ENCODE measurements around the gene ATP8A1. TPM values are rescaled to one million over a fixed set of nuclear protein-coding genes. Genes with fewer than 3 reads are reported as not detected.

ATP8A1 gene
- total and polyA plus RNA-seq, 8 donors = 4.8 to 15.3 (median 10.8) TPM

DNA sequence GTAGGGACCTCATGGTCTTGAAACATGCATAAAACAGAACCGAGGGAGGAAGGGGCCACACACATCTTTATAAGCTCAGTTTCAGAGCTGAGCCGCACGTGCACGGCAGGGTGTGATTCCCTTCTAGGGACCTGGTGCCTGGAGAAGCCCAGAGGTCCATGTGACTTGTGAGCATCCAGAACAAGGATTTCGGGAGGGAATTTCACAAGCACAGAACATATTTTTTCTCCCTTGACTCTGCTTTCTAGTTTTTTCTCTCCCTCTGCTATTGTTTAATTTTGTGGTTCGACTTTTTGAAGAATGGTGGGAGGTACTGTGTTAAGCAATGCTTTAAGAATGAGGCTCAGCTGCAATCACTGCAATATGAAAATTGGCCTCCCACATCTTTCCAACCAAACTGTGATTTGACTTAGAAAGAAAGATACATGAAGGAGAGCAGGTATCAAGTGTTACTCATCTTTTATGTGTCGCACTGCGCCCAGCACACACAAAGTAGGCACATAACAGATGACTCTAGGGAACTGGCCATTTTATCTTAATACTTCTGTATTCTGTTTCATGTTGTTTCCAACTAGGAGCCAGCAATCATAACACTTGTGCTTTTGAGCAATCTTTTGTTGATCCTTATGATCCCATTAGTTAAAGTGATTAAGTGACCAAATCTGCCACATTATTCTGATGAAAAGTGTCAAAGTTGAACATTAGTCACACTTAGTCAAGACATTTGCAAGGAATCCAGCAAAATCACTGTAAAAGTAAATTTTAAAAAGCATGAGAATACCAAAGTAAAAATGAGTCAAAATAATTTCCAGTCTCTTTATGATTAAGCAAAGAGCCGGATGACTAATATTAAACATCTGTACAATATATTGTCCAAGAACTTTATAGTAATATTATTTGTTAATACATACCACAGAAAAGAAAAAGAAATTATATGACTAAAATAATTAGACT is 173.2 kb downstream of the ATP8A1 start:
- no peak for DNase-seq
- Histone ChIP-seq H3K36me3 (no peaks in the 10 kb centered on the region), H3K27me3 (no peaks in the 10 kb centered on the region), H3K4me3 (no peak overlapping the region), H3K27ac (no peak overlapping the region), H3K4me1 (no peaks in the 10 kb centered on the region), H3K9me3 (no peaks in the 10 kb centered on the region)
- TF ChIP-seq CTCF (IDR thresholded peaks at IDR 0.05) = no peak
- ATAC-seq = peak in 1 of 4 donors; percentile 52
- 89 to 92% methylated on average over 9 of the region's 9 CpGs for WGBS, 2 donors
- FAIRE-seq = peak; percentile 9
- intact Hi-C loops (cut with DNase I) = no loop called here

GRCh38 chr4:42482516-42483327 is 174.2 kb downstream of the ATP8A1 start:
- ATAC-seq = peak in 1 of 4 donors; percentile 45
- H3K27me3 ChIP-seq = no peaks in the 10 kb centered on the region
- no peaks in the 10 kb centered on the region for H3K9me3 ChIP-seq
- H3K4me3 ChIP-seq = no peak overlapping the region
- H3K36me3 ChIP-seq = no peaks in the 10 kb centered on the region
- no peaks in the 10 kb centered on the region for H3K4me1 ChIP-seq
- H3K27ac ChIP-seq = no peak overlapping the region
- TF ChIP-seq CTCF (IDR thresholded peaks at IDR 0.05) = no peak
- 78 to 86% methylated on average over 5 of the region's 5 CpGs for WGBS, 2 donors
- intact Hi-C loops (cut with DNase I) = no loop called here
- FAIRE-seq = no peak
- no peak for DNase-seq

DNA sequence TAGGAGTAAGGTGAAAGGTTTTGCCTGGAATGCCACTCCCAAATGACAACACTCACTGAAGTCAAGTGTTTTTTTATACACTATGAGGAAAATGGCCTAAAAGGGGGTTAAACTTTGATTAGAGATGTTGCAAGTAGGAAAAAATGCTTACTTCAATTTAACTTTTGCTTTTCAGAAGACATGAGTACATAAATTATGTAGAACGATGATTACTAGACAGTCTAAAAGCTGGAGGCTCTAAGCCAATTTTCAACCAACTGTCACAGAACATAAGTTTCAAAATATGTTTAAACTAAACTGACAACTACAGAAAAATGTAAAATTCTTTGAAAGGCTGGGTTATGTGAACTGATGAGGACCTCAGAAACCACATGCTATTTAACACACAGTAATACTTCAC is 176.2 kb downstream of the ATP8A1 start:
- no peaks in the 10 kb centered on the region for H3K4me1 ChIP-seq
- no peak overlapping the region for H3K4me3 ChIP-seq
- H3K27ac ChIP-seq = no peak overlapping the region
- no peaks in the 10 kb centered on the region for H3K9me3 ChIP-seq
- no peak for FAIRE-seq
- intact Hi-C loops (cut with DNase I) = no loop called here
- WGBS, 2 donors = 83 to 93% methylated on average over 1 of the region's 1 CpG
- no peak for TF ChIP-seq CTCF (IDR thresholded peaks at IDR 0.05)
- no peaks in the 10 kb centered on the region for H3K27me3 ChIP-seq
- no peak for DNase-seq
- H3K36me3 ChIP-seq = no peaks in the 10 kb centered on the region
- ATAC-seq = no peak

- Histone ChIP-seq H3K36me3 (no peaks in the 10 kb centered on the region), H3K4me3 (no peak overlapping the region), H3K9me3 (no peaks in the 10 kb centered on the region), H3K27ac (no peak overlapping the region), H3K27me3 (no peaks in the 10 kb centered on the region), H3K4me1 (no peaks in the 10 kb centered on the region)
- ATAC-seq = no peak
- TF ChIP-seq CTCF (IDR thresholded peaks at IDR 0.05) = no peak
- intact Hi-C loops (cut with DNase I) = no loop called here
- FAIRE-seq = no peak
- 85 to 88% methylated on average over 1 of the region's 1 CpG for WGBS, 2 donors
- DNase-seq = no peak
Measured at GRCh38 chr4:42480281-42480680, 176.6 kb downstream of the ATP8A1 start.
